HL-60/S4 treated with phorbol 12-myristate 13-acetate at 8.2 ng/mL for 4 days and 3 days (cell line): ENCODE measurements around the gene PRRT1.

Source experiments
- in situ Hi-C: fragments of 300-500 bp; cut with MboI; formaldehyde crosslinking; loops from 2 replicates; pipeline ENCODE4 v1.15.0; 2022; ENCODE audit warnings: low sequenced_read_pairs

PRRT1 gene

DNA sequence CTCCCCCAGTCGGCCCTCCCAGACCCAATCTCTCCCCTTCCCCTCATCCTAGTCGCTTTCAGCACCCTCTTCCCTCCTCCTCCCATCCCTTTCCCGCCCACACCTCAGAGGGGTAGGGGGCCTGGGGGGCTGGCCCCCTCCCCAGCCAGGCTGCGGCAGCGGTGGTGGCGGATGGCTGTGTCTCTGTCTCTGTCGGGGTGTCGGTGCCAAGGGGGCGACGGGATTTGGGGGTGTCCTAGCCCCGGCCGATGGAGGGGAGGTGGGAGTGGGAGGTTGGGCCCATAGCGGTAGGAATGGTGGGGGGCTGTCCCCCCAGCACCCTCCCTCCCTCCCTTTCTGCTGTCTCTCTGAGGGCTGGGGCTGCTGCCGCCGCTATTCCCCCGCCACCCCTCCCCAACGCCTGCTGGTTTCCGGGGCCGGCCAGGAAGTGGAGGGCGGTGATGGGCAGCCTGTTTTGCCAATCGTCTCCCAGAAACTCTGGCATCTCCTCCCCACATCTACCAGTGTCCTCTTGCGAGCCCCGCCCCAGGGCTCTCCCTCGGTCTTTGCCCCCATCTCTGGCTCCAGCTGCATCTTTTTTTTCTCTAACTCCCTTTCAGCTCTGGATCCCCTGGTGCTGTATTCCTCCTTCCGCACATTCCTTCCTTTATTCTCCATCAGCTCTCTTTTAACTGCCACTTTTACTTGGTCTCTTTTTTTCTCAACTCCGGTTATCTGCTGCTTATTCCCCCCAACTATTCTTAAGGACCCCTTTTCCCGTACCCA, 24.2 kb upstream of the PRRT1 start, which contains the start of gene AGPAT1:
Gene AGPAT1, minus strand, starts transcription at position 374 of the 765 bp plus-strand sequence. CDS start 4,588 bp downstream, outside the sequence.
- in situ Hi-C loops: no loop called here

- in situ Hi-C loops: no loop called here
These were observed 23.6 kb upstream of the PRRT1 start for GRCh38 chr6:32175322-32175710.

DNA sequence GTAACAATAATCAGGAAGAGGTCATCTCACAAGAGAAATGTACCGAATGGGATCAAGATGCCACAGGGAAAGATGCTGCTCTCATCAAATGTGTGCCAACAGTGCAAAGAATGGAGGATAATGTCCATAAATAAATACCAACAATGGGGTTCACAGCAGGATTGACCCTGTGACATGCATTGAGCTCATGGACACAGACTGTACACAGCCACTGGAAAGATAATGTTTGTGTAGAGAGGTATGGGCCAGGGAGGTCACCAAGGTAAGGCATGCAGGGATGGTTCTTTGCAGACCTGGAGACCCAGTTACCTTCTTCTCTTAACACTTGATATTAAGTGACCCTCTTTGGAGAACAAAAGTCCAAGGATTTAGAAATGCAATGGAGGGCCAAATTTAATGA, 22.7 kb upstream of the PRRT1 start:
- in situ Hi-C loops: no loop called here

DNA sequence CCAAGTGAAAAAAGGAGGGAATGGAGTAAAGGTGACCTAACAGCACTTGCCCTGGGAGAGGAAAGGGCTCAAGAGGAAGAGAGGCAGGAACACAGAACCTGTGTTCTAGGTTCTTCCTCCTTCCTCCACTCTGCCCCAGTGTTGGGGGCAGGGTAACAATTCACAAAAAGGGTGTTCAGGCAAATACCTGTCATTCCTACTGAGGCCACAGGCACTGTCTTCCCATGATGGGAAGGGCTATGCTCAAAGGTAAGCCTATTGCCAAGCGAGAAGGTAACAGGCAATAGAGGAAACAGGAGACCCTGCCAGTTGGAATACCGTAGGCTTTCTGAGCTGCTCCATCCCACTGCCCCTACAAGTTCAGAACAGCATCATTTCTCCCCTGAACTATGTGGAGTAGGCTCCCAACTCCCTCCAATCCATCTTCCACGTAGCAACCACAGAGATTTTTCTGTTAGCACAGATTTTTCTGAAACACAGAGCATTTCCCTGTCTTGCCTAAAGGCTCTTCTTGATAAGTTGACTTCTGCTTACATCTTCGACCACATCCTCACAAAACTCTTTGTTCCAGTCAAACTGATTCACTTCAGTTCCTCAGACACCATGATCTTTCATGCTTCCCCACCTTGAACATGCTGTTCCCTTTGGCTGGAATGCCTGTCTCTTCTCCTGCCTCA, 21.4 kb upstream of the PRRT1 start:
- in situ Hi-C loops: no loop called here

DNA sequence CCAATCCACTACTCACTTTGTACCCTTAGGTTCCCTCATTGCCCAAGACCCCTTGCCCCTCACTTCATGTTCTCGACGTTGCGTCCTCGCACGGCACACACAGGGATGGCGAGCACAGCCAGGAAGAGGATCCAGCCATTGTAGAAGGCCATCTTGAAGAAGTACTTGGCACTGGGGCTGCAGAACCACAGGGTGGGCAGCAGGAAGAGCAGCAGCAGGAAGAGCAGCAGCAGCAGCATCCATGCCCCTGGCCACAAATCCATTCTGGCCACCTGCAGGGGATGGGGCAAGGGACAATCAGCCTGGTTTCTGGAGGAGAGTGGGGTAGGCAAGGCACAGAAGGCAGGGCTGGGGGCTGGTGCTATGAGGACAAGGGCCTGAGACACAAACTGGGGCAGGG, 19.5 kb upstream of the PRRT1 start:
- in situ Hi-C loops: no loop called here

GRCh38 chr6:32170294-32170693, 18.6 kb upstream of the PRRT1 start:
- in situ Hi-C loops: no loop called here

DNA sequence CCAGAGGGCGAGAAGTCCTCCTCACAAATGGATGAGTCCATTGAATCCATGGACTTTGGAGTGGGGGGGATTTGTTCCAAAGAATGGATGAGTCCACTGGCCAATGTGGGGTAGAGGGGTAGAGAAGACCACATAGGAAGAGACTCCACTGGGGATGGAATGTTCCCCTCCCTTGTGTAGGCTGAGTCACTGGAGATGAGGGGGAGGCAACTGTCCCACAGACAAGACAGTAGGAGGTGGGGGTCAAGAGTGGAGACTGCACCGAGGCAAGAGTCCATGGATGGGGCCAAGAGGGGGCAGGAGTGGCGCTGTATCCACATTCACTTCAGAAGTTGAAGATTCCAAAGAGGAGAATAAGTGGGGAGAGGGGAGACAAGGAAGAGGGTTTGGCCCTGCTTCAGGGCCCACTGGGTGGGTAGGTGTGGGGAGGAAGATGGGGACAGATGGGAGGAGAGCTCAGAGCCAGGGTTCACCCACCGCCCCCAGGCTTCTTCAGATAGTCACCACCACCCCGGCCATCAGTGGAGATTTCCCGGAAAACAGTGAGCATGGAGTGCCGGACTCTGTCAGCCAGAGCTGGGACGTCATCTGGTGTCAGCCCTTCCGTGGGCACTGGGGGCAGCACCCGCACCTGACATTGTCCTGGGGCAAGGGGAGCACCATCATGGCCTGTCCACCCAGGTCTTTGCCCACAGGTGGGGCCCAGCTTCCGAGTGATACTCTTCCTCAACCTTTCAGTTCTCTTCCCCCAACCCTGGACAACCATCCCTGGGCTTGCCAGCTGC, 17.3 kb upstream of the PRRT1 start:
- in situ Hi-C loops: no loop called here

GRCh38 chr6:32168350-32168749, 16.6 kb upstream of the PRRT1 start:
- in situ Hi-C loops: no loop called here

- in situ Hi-C loops: no loop called here
These were observed 16.1 kb upstream of the PRRT1 start for GRCh38 chr6:32167761-32168262.

DNA sequence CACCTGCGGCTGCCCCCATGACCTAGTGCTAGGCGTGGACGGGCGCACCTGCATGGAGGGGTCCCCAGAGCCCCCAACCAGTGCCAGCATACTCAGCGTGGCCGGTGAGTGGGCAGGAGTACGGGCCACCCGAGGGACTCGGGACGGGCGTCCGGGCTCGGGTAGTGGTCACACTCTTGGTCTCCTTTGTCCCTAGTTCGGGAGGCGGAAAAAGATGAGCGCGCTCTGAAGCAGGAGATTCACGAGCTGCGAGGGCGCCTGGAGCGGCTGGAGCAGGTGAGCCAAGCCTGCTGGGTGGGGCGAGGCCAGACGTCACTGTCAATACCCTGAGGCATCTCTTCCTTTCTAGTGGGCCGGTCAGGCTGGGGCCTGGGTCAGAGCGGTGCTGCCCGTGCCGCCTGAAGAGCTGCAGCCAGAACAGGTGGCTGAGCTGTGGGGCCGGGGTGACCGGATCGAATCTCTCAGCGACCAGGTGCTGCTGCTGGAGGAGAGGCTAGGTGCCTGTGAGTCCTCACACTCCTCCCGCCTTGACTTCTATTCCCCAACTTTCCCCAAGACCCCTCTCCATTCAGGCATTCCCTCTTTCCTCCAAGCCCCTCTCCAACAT, 15.5 kb upstream of the PRRT1 start:
- in situ Hi-C loops: no loop called here

DNA sequence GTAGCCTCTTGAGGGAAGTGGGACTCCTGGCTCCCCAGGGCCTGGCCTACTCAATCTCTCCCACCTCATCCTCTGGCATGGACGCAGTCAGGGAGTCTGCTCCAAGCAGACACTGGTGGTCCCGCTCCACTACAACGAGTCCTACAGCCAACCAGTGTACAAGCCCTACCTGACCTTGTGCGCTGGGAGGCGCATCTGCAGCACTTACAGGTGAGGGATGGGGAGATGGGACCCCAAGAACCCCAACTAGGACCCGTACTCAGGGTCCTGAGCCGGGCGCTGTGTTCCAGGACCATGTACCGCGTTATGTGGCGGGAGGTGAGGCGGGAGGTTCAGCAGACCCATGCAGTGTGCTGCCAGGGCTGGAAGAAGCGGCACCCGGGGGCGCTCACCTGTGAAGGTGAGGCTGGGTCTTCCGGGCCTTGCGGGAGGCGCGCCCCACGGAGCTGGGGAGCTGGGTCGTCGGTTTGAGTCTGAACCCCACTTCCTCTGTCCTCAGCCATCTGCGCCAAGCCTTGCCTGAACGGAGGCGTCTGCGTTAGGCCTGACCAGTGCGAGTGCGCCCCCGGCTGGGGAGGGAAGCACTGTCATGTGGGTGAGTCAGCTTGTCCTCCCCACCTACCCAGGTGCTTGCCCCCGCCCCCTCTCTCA, 14.8 kb upstream of the PRRT1 start:
- in situ Hi-C loops: no loop called here

- in situ Hi-C loops: no loop called here
These were observed 12.6 kb upstream of the PRRT1 start, which contains the start of gene EGFL8 for GRCh38 chr6:32164295-32164694. TSS of gene EGFL8 (plus strand) at chr6:32164595. CDS start at chr6:32166166, 1,571 bp downstream.

DNA sequence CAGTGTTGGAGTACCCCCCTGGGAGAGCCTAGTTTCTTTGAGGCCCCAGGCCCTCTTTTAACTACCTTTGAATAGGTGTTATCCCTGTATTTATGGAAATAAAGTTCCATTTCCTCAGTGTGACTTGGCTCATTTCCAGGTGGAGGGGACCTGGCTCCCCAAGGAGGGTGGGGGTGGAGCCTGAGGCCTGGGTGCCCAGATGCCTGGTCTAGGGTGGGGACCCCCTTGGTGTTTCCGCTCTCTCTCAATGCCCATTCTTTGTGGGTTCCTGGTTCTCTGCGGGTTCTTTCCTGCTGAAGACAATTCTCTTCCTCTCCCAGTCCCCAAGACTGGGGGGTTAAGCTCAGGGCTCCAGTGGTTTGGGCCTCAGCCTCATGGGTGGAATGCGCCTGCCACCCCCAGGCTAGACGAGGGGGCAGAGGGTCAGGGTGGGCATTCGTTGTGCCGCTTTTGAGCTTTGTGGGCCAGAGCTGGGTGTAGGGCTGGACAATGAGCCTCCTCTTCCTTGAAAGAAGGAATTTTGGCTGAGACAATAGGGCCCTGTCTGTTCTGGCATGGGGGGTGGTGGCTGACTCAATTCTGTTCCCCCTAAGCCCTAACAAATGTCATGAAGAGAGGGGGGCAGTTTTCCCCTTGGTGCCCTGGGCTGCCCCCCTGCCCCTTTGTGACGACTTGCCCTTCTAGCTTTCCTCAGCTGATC, 12.0 kb upstream of the PRRT1 start:
- in situ Hi-C loops: no loop called here

DNA sequence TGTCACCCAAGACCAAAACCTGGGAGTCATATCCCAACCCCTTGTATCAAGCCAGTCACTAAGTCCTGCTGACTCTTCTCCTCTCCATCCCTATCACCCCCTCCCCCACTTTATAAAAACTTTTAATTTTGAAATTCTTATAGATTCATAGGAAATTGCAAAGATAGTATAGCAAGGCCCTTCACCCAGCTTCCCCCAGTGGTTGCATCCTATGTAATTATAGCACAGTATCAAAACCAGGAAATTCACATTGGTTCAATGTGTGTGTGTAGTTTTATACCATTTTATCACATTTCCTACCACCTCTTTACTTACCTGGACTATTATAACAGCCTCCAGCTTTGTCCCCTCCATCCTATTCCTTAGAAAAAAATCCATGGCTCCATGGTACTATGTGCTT, 6.3 kb upstream of the PRRT1 start:
- in situ Hi-C loops: no loop called here

- in situ Hi-C loops: no loop called here
These were observed 5.2 kb upstream of the PRRT1 start for GRCh38 chr6:32156891-32157290.

DNA sequence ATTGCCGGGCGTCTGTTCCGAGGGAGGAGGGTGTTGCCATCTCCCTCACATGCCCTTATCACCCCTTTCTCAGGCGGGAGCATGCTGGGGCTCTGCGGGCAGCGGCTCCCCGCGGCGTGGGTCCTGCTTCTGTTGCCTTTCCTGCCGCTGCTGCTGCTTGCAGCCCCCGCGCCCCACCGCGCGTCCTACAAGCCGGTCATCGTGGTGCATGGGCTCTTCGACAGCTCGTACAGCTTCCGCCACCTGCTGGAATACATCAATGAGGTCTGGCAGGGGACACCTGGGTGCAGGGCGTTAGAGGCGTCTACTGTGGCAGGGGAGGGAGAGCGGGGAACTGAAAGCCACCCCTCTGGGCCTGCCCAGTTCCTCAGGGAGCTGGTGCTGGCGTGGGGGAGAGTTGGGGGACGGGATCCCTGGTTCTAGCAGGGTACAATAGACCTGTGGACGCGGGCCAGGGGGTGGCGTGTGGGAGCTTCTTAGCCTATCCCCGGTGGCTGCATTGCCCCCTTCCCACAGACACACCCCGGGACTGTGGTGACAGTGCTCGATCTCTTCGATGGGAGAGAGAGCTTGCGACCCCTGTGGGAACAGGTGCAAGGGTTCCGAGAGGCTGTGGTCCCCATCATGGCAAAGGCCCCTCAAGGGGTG, 2.9 kb upstream of the PRRT1 start:
- in situ Hi-C loops: no loop called here

DNA sequence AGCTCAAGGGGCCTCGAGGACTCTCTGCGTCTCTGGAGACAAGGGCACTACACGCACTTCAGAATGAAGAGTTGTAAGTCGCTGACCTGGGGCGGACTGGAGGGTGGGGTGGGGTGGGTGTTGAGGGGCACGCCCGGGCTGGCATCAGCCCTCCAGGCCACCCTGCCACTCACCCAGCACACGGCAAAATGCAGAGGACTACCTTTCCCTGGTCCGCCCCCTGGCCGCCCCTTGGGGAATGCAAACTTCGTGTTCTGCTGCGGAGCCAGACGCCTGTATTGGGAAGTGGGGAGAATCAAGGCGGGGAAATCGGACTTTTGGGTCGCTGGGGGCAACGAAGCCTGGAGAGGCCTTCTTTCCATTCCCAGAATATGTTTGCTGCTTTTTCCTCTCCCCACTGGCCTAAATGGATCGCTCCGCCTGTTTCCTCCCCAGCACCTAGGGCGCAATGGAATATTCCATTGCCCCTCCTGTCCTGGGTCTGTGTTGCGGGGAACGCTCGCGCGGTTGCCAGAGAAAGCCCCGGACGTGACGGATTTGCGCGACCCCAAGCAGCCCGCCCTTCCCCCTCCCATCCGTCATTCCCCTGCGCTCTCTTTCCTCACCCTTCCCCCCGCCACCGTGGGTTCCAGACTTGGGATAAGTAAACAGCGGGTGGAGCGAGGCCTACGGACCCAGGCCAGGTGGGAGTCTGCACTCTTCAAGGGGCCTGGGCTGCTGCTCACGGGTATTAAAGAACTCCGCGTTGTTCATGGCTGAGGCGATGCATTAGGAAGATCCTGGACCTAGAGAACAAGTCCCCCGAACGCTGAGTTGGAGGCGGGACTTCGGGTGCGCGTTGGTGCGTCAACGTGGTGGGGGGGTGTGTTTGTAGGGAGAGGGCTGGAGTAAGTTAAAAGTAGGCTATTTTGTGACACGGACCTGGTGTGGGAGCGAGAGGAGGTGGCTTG, 2.1 kb upstream of the PRRT1 start, which contains the start of gene PPT2:
Gene PPT2, plus strand, starts transcription at position 578 of the 950 bp plus-strand sequence. CDS start 454 bp downstream, outside the sequence.
- in situ Hi-C loops: no loop called here
